ENCODE data around the gene HERC6. TPM values are rescaled to one million over a fixed set of nuclear protein-coding genes. Genes with fewer than 3 reads are reported as not detected.

The HERC6 gene
- polyA plus RNA-seq, 2 of the 4 experiments (the other 2 are of a cell fraction) = 2.8 to 7.0 TPM

GRCh38 chr4:88357262-88357661 is 21.4 kb upstream of the HERC6 start (continued):
- TF ChIP-seq JUNB (IDR thresholded peaks at IDR 0.05) (no peak), FOXS1 (CRISPR knock-in tag; IDR thresholded peaks at IDR 0.05) (no peak), CBX8 (IDR thresholded peaks at IDR 0.05) (no peak)

GRCh38 chr4:88359558-88359957 is 19.1 kb upstream of the HERC6 start:
- Histone ChIP-seq H3K4me1 (no peaks in the 10 kb centered on the region), H3K4me2 (no peak overlapping the region), H3K4me3 (no peak overlapping the region), H3K27ac (no peak overlapping the region), H3K9me3 (0 out of 3 replicates have a peak, but pooled peaks cover 4% of the 10 kb centered on the region)
- POLR2A ChIA-PET = no interaction called here
- ATAC-seq (no peak), DNase-seq (ENCODE audit: low read depth in 1 of 2, low spot score in 1 of 2) (no peak), FAIRE-seq (no peak)
- WGBS (ENCODE audit: missing lambda C conversion rate) = 87% methylated on average over 10 of the region's 10 CpGs
- TF ChIP-seq ZSCAN20 (CRISPR knock-in tag; IDR thresholded peaks at IDR 0.05) (no peak), FOXS1 (CRISPR knock-in tag; IDR thresholded peaks at IDR 0.05) (no peak), USF2 (IDR thresholded peaks at IDR 0.05) (no peak), TFCP2L1 (CRISPR knock-in tag; IDR thresholded peaks at IDR 0.05) (no peak), ZC3H11A (IDR thresholded peaks at IDR 0.05) (no peak), MAFK (IDR thresholded peaks at IDR 0.05; ENCODE audit: partially characterized antibody) (no peak), CHD2 (IDR thresholded peaks at IDR 0.05; ENCODE audit: low read length, partially characterized antibody) (no peak), NR3C1 (IDR thresholded peaks at IDR 0.05) (no peak), HES2 (IDR thresholded peaks at IDR 0.05) (no peak), HOXB5 (CRISPR knock-in tag; IDR thresholded peaks at IDR 0.05) (no peak), JUN (IDR thresholded peaks at IDR 0.05) (no peak)
- CTCF ChIA-PET = interaction anchor here (1.1 kb wide), 1 partner anchor 19 kb away, joined by 4 read pairs; the partner anchor contains the start of gene HERC6

GRCh38 chr4:88360256-88360655 is 18.4 kb upstream of the HERC6 start:
- FAIRE-seq = no peak
- no peak for TF ChIP-seq TP53 (CRISPR knock-in tag; IDR thresholded peaks at IDR 0.05)
- no peak for TF ChIP-seq NPAS2 (CRISPR knock-in tag; IDR thresholded peaks at IDR 0.05; ENCODE audit: borderline replicate concordance)
- no peak for TF ChIP-seq CHD2 (IDR thresholded peaks at IDR 0.05; ENCODE audit: low read length, partially characterized antibody)
- no peak for TF ChIP-seq NFE2L2 (conservative IDR thresholded peaks at IDR 0.05; ENCODE audit: low read length)
- TF ChIP-seq E2F6 (IDR thresholded peaks at IDR 0.05; ENCODE audit: borderline replicate concordance, low read depth) = no peak
- no peak for TF ChIP-seq JUN (IDR thresholded peaks at IDR 0.05)
- TF ChIP-seq MAFK (IDR thresholded peaks at IDR 0.05; ENCODE audit: partially characterized antibody) = no peak

GRCh38 chr4:88360791-88361190 is 17.9 kb upstream of the HERC6 start:
- 74% methylated on average over 16 of the region's 16 CpGs for WGBS (ENCODE audit: missing lambda C conversion rate)
- no peak for ATAC-seq
- CTCF ChIA-PET = no interaction called here
- H3K4me3 ChIP-seq = no peak overlapping the region
- DNase-seq (ENCODE audit: low read depth in 1 of 2, low spot score in 1 of 2) = no peak
- H3K9me3 ChIP-seq = 0 out of 3 replicates have a peak, but pooled peaks cover 4% of the 10 kb centered on the region
- POLR2A ChIA-PET = no interaction called here
- H3K4me2 ChIP-seq = no peak overlapping the region
- no peak overlapping the region for H3K27ac ChIP-seq
- no peak for FAIRE-seq
- no peaks in the 10 kb centered on the region for H3K4me1 ChIP-seq
- TF ChIP-seq MAX (IDR thresholded peaks at IDR 0.05) (no peak), MAZ (IDR thresholded peaks at IDR 0.05; ENCODE audit: borderline replicate concordance, low read depth, low read length) (no peak), CBX2 (IDR thresholded peaks at IDR 0.05; ENCODE audit: borderline replicate concordance, low read depth) (no peak), EHF (CRISPR knock-in tag; IDR thresholded peaks at IDR 0.05) (no peak), KDM1A (IDR thresholded peaks at IDR 0.05; ENCODE audit: low read depth) (no peak), MAFK (IDR thresholded peaks at IDR 0.05; ENCODE audit: partially characterized antibody) (no peak), PBX3 (IDR thresholded peaks at IDR 0.05) (no peak), ESRRA (IDR thresholded peaks at IDR 0.05; ENCODE audit: borderline replicate concordance, low read length) (no peak), HOXB5 (CRISPR knock-in tag; IDR thresholded peaks at IDR 0.05) (no peak), RARB (CRISPR knock-in tag; IDR thresholded peaks at IDR 0.05) (no peak), KDM5A (IDR thresholded peaks at IDR 0.05) (no peak), CEBPB (IDR thresholded peaks at IDR 0.05) (no peak), TP53 (CRISPR knock-in tag; IDR thresholded peaks at IDR 0.05) (no peak), BHLHE40 (IDR thresholded peaks at IDR 0.05; ENCODE audit: low read depth, low read length) (no peak), ATOH8 (CRISPR knock-in tag; IDR thresholded peaks at IDR 0.05; ENCODE audit: low read depth) (no peak), FOSL2 (IDR thresholded peaks at IDR 0.05) (no peak), FOSL2 (CRISPR knock-in tag; IDR thresholded peaks at IDR 0.05) (no peak), ZC3H11A (IDR thresholded peaks at IDR 0.05) (no peak), RCOR1 (IDR thresholded peaks at IDR 0.05; ENCODE audit: low read depth, low read length) (no peak), HOXB13 (CRISPR knock-in tag; IDR thresholded peaks at IDR 0.05; ENCODE audit: low read depth) (no peak)

More at GRCh38 chr4:88360256-88360655, 18.4 kb upstream of the HERC6 start:
- DNase-seq (ENCODE audit: low read depth in 1 of 2, low spot score in 1 of 2) (no peak), ATAC-seq (no peak)
- ChIA-PET CTCF (no interaction called here), POLR2A (no interaction called here)
- Histone ChIP-seq H3K4me3 (no peak overlapping the region), H3K4me2 (no peak overlapping the region), H3K9me3 (0 out of 3 replicates have a peak, but pooled peaks cover 4% of the 10 kb centered on the region), H3K4me1 (no peaks in the 10 kb centered on the region), H3K27ac (no peak overlapping the region)
- WGBS (ENCODE audit: missing lambda C conversion rate) = 47% methylated on average over 7 of the region's 7 CpGs

All from A549 (cell line).